A549 treated with GW870086 at 1 μM for 4 hours (cell line): ENCODE data around the gene LCOR. TPM values are rescaled to one million over a fixed set of nuclear protein-coding genes. Genes with fewer than 3 reads are reported as not detected.

ENCODE experiments used
- total RNA-seq: library from RNA; stranded (reverse); fragments of 200-300 nt; extraction: Qiagen RNA extraction; gene quantifications from 5 replicates; pipeline ENCODE4 v1.2.3, GENCODE V29; 2022; ENCODE audit warnings: low read depth

Gene LCOR
- 6.7 to 9.6 TPM (median 8.2 TPM) in 5 replicates for total RNA-seq

GRCh38 chr10:96831867-96832720, at the start of gene LCOR:
Gene LCOR (plus strand): TSS chr10:96832298. CDS start chr10:96949058, 116,760 bp downstream.

Other genes with a start within 250 kb of the LCOR start
- gene TM9SF3, start 245.3 kb upstream of the LCOR start, total RNA-seq: 56.1 to 99.6 TPM (median 89.7 TPM) in 5 replicates
- 0.67 to 1.2 TPM (median 1.0 TPM) in 5 replicates for gene PIK3AP1, start 111.8 kb upstream of the LCOR start, total RNA-seq